T-helper 1 cell treated with Interleukin-12 subunit alpha and Interleukin-12 subunit beta and Interleukin-4 antibody, amounts not matched to agents 30 ng/mL and 1 ng/mL, for 36 hours (primary cell): ENCODE data around the gene FHIP1A. TPM values are rescaled to one million over a fixed set of nuclear protein-coding genes. Genes with fewer than 3 reads are reported as not detected.
"Not testable (repeated sequence)": the region's sequence is repeated elsewhere in the genome, so short reads cannot be mapped to it uniquely, and the experiment has no call there.

ENCODE experiments used
- intact Hi-C: fragments of 100-400 bp; cut with micrococcal nuclease; formaldehyde crosslinking; loops from one replicate; pipeline ENCODE4 v1.15.1; 2024
- total RNA-seq: library from RNA; stranded (reverse); gene quantifications from 2 replicates; pipeline ENCODE4 v1.2.3, GENCODE V29; 2022

FHIP1A gene
- not detected in 2 replicates for total RNA-seq

DNA sequence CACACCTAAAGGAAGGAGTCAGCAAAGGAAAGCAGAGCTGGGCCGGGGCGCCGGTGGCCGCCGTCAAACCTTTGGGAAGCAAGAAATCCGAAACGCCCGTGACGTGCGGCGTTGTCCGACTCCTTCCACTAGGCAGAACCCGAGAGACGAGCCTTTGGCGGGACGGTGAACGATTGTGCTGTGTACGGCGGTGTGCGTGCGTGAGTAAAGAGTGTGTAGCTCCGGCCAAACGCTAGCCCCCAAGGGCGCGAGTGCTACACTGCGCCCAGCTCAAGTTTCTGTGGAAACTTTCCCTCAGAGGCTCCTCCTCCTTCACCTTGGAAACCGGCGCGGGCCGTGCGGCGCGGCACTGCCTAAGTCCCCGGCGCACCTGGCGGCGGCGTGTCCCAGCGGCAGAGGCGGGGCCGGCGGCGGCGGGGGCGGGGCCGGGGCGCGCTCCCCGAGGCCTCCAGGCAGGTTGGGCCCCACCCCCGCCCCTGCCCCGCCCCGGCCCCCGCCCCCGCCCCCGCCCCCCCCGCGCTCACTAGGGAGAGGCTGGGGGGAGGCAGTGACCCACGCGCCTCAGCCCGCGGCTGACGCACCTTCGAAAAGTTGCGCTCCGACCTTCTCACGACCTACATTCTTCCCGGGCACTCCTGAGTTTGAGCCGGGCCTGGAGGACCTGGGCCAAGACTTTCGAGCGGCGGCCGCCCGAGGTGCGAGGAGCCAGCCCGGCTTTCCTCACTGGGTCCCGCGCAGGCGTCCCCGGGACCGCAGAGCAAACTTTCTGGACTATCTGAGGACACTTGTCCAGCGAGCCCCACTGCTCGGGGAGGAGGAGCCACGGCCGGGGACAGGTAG is at the start of gene FHIP1A:
FHIP1A (plus strand) TSS at position 547 of the 840 bp plus-strand sequence. CDS start 157,084 bp downstream, outside the sequence.
- intact Hi-C loops: loop anchor here (1.0 to 5.0 kb wide), 6 partner anchors 47 to 1370 kb away; partner anchors contain the start of genes ARFIP1, GATB and TIGD4

DNA sequence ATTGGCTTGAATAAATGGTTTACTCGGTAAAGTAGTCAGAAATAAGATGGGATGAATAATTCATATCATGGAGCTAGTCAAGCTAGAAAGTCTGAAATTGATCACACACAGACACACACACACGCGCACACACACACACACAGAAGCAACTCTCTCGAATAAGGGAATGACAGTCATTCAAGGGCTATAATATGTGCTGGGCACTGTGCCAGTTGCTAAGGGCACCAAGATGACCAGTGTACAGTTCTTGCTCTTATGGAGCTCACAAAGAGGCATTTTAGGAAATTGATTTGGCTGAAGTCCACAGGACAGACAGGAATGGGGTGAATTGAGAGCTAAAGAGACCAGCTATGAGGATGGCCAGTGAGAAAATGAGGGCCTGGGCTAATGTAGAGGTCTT is 49.4 kb upstream of the FHIP1A start:
- intact Hi-C loops: no loop called here

DNA sequence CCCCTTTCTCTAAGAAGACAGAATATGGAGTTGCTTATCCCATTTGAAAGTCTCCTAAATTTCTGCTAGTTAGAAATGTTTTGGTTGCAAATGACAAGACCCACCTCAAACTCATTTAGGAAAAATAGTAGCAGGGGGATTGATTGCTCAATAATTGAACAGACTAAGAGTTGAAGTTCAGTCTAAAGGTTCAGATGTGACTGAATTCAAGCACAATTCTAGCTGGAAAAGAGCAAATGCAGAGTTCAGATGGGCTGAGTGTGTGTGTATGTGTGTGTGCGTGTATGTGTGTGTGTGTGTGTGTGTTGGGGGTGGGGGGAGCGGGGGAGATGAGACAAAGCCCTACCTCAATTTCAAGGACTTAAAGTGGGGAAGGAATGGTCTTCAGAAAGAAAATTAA is 47.9 kb upstream of the FHIP1A start:
- intact Hi-C loops: loop anchor here (5.0 to 10.0 kb wide), 7 partner anchors 264 to 1374 kb away; partner anchors contain the start of gene RPS3A

DNA sequence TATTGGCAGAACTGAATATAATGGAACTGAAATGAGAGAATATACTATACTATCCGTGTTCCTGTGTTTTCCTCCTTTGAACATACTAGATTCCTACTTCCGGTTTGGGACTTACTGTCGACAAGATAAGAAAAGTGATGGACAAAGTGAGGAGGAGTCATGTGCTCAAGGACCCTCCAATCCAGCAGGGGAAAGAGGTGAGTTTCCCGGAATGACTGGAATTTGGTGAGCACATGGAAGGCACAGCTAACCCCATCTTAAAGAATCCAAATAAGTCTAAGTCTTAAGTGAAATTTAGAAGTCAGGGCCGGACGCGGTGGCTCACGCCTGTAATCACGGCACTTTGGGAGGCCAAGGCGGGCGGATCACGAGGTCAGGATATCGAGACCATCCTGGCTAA is 47.0 kb upstream of the FHIP1A start:
- intact Hi-C loops: loop anchor here (1.0 to 10.0 kb wide), 13 partner anchors 46 to 1373 kb away; partner anchors contain the start of genes GATB and RPS3A

DNA sequence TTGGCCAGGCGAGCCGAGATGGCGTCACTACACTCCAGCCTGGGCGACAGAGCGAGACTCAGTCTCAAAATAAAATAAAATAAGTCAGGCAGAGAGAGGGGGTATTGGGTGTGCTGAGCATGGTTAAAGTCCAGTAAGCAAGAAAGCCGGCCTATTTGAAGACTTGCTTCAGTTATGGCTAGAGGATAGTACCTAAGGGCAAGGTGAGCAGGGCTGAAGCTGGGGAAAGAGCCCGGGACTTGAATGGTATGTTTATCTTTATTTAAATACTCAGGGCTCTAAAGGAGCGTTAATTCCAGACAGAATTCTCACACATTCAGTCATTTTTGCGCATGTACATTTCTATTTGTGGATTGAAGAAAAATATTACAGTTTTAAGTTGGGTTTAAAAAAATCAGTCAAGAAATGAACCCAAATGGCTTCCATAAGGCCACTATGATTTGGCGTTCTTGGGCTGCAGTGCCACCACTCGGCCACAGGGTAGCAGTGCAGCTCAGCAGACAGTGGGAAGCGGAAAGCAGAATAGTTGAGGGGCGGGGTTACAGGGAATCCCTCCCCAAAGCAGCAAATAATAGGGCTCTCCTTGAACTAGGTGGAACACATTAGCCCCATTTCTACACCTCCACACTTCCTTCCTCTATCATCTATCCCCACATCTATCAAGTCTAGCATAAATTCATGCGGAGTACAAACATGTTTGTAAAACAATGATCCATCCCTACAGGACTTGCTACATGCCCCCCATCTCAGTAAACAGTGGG is 46.4 kb upstream of the FHIP1A start:
- intact Hi-C loops: loop anchor here (1.0 to 10.0 kb wide), 13 partner anchors 46 to 1372 kb away; partner anchors contain the start of genes GATB and RPS3A

DNA sequence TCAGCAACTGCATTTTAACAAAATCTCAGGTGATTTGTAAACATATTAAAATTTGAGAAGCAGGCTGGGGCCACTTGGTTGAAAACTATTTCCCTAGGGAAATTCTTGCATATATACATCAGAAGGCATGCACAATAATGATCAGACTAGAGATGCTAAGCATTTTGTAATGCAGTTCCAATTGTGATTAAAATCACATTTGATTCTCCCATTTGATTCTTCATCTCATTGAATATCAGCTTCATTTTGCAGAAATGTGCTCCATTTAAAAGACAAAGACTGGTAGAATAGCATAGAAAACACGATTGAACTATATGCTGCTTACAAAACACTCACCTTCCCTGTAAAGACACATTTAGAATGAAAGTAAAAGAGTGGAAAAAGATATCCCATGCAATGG is 32.4 kb upstream of the FHIP1A start:
- intact Hi-C loops: no loop called here

DNA sequence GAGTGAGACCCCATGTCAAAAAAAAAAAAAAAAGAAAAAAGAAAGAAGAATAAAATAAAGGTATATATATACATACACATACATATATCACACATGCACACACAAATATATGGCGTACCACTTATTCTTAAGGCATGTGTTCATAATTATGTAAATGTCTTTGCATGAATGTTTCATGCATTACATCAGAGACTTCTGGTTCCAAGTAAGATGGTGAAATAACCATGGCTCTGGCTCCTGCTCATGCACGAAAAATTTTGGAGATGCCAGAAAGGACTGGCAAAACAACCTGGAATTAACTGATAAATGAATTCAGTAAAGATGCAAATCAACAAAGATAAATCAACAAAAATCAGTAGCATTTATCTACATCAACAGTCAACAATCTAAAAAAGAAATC is 19.7 kb upstream of the FHIP1A start:
- intact Hi-C loops: no loop called here

DNA sequence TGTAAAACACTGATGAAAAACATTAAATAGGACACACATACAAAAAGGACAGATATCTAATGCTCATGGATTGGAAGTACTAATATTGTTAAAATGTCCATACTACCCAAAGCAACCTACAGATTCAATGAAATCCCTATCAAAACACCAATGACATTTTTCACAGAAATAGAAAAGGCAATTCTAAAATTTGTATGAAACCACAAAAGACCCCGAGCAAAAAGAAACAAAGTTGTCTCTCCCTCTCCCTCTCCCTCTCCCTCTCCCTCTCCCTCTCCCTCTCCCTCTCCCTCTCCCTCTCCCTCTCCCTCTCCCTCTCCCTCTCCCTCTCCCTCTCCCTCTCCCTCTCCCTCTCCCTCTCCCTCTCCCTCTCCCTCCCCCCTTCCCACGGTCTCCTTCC is 19.2 kb upstream of the FHIP1A start:
- intact Hi-C loops: not testable (repeated sequence)

DNA sequence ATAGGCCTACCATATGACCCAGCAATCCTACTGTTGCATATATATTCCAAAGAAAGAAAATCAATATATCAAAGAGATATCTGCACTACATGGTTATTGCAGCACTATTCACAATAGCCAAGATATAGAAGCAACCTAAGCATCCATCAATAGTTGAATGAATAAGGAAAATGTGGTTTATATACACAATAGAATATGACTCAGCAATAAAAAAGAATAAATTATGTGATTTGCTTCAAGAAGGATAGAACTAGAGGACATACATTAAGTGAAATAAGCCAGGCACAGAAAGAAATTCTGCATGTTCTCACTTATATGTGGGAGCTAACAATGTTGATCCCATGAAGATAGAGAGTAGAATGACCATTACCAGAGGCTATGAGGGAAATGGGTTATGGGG is 13.1 kb upstream of the FHIP1A start:
- intact Hi-C loops: no loop called here

DNA sequence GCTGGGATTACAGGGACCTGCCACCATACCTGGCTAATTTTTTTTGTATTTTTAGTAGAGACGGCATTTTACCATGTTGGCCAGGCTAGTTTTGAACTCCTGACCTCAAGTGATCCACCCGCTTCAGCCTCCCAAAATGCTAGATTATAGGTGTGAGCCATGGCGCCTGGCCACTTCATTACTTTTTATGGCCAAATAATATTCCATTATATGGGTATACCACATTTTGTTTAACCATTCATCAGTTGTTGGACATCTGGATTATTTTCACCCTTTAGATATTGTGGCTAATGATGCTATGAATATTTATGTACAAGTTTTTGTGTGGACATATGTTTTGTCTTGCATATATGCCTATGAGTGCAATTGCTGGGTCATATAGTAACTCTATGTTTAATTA is 8.6 kb upstream of the FHIP1A start:
- intact Hi-C loops: no loop called here

DNA sequence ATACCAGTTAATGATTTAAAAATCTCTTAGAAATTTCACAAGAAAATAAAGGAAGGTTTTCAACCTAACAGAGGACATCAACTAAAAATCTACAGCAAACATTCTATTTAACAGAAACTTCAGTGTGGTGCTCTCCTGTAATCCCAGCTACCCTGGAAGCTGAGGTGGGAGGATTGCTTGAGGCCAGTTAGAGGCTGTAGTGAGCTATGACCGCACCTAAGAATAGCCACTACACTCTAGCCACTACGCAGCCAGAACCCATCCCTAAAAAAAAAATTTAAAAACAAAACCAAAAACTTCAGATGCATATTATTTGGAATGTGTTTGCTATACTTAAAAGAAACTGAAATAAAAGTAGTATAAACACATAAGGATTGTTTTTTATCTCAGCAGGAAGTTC is 7.2 kb upstream of the FHIP1A start:
- intact Hi-C loops: no loop called here

DNA sequence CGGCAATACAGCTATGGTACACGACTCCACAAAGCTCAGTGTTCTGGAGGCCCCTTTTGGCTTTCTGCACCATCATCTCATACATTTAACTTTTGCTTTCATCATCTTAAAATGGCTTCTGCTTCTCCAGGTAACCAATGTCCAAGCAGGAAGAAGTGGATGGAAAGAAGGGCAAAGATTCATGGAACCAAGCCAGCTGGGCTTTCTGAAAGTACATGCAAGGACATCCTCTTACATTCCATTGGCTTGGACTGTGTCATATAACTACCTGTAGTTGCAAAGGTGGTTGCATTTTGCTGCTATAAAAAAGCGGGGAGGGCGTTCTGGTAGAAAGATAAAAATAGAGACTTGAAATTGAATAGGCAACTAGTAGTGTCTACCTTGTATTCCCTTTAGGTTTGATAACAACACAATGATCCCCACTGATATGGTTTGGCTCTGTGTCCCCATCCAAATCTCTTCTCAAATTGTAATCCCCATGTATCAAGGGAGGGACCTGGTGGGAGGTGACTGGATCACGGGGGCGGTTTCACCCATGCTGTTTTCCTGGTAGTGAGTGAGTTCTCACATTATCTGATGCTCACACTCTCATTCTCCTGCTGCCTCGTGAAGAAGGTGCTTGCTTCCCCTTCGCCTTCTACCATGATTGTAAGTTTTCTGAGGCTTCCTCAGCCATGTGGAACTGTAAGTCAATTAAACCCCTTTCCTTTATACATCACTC is 6.7 kb upstream of the FHIP1A start:
- intact Hi-C loops: no loop called here

DNA sequence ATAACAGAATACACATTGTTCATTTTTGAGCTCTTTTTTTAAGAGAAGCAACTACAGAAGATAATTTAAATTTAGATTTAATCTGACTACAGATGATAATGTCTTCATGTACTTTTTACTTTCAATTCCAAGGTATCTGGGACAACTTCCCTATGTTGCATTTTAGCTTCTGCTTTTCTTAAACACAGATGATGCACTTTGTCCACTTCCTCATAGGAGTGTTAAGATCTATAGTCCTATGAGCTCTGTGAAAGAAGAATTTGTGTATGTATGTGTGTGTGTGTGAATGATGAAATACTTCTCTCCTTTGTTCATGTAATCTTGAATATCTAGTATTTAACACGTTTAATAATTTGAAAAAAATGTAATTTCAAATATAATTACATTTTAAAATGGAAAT is 5.3 kb upstream of the FHIP1A start:
- intact Hi-C loops: no loop called here

DNA sequence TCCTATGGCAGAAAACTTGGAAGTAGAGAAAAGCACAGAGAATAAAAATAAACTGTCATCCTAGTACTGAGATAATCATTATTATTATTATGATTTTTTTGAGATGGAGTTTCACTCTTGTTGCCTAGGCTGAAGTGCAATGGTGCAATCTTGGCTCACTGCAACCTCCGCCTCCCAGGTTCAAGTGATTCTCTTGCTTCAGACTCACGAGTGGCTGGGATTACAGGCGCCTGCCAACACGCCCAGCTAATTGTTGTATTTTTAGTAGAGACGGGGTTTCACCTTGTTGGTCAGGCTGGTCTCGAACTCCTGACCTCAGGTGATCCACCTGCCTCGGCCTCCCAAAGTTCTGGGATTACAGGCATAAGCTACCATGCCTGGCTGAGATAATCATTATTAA is 4.2 kb upstream of the FHIP1A start:
- intact Hi-C loops: loop anchor here (5.0 kb wide), 1 partner anchor 288 kb away; no protein-coding TSS in a partner anchor

DNA sequence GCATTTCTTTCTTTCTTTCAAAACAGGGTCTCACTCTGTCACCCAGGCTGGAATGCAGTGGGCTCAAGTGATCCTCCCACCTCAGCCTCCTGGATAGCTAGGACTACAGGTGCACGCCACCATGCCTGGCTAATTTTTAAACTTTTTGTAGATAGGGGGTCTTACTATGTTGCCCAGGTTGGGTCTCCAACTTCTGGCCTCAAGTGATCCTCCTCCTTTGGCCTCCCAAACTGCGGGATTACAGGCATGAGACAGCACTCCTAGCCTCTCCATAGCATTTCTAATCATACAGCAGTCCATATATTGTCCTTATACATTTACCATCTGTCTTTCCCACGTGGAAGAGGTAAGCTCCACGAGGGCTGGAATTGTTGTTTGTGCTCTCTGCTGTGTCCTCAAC is 2.0 kb upstream of the FHIP1A start:
- intact Hi-C loops: loop anchor here (5.0 kb wide), 1 partner anchor 290 kb away; no protein-coding TSS in a partner anchor

DNA sequence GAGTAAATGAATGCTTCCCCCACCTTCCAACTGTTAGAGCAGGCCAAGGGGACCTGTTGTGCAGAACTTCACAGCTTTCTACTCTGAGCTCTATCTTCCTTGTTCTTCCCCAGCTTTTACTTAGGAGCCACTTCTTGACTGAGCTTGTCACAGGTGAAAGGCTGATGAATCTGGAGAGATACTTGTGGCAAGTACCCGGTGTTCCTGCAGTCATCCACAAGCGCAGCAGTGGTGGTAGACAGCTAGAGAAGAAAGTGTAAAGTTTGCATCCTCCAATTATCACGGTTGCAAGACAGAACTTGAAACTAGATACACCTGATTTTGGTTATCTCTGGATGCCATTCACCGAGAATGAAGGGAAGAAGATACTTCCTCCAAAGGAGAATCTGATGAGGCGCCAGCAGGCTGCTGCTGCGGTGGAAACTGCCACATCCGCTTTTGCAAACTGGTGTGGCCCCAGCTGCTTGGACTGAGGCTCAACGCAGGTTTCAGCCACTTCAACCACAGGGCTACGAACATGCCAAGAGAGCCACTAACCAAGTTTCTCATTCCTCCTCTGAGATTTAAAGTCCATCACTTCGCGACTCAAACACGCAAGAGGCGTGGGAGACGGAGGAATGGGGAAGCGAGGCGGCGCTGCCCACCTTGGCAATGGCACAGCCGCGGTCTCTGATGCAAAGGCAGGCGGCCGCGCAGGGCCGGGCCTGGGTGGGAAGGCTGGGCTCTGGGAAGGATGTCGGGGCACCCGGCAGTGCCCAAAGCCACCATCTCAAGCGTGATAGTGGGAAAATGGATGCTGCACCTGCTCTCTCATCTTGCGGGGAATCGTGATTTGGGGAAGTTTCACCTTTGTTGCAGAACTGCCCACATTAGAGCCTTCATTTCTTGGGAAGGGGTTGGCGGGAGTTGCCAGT is 1.3 kb upstream of the FHIP1A start:
- intact Hi-C loops: loop anchor here (1.0 to 5.0 kb wide), 6 partner anchors 45 to 1372 kb away; partner anchors contain the start of genes ARFIP1, GATB and TIGD4

DNA sequence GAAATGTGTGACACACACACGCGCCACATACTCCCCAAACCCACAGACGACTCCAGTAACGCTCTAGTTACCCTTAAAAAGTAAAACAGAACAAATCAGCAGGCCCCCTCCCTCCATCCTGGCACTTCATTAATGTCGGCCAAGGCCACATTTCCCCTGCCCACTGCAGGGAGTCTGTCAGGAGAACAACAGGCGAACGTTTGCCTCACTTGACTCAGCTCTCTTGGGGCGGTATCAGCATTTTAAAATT is 671 bp upstream of the FHIP1A start:
- intact Hi-C loops: loop anchor here (1.0 to 5.0 kb wide), 6 partner anchors 46 to 1371 kb away; partner anchors contain the start of genes ARFIP1, GATB and TIGD4

DNA sequence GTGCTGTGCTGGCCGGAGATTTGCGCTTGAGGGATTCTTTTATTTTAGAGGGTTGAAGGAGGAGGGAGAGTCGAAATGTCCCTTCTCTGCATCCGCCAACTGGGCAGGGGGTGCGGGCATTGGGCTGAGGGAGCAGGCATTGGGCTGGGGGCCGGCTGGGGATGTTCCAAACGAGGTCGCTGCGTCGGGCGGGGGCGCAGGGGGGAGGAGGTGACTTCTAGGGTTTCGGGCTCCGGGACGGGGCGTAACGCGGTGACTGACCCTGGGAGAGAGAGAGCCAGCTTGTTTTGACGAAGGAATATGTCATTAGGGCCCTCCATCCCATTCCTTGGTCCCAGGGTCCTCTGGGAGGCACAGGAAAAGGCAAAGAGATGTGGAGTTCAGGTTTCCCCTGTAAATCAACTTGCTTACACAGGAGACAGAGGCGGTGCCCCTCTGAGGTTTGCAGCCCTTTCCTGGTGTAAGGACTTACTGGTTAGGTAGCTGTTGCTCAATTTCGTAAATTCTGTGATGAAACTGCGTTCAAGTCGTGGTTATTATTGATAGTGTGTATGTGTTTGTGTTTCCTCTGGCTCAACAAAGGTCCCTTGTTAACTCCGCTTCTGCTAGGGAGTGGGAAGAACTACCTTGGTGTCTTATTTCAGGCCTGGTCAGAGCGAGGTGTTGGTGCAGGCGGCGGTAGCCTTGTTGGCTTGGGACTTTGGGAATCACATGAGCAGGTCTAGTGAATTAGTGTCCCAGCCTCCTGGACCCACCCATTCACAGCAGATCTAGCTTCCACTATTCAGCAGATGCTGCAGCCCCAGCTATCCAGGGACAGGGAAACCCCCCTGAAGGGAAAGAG is 716 bp downstream of the FHIP1A start:
- intact Hi-C loops: loop anchor here (2.0 to 5.0 kb wide), 2 partner anchors 292 to 351 kb away; partner anchors contain the start of gene GATB

DNA sequence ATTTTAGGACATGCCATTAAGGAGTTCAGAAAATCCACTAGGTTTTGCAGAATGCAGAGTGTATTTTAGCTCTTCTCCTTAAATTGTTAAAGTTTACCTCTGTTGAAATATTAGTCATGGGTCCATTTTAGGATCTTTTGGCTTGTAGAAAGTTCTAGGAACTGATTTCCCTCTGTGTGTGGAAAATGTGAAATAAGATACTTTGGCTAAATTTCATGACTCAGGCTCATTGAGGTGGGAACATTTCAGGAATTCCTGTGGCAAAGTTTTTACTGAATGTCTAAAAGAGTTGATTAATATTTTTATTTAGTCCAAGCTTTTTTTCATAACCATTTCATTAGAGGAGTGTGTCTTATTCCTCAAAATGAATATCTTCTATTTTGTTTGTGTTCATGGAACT is 7.0 kb downstream of the FHIP1A start:
- intact Hi-C loops: no loop called here
